ENCODE measurements around the gene GRIK5. TPM values are rescaled to one million over a fixed set of nuclear protein-coding genes. Genes with fewer than 3 reads are reported as not detected.
A peak's percentile ranks its signal among the peaks of the same experiment; 100 is the strongest.

Gene GRIK5
- total RNA-seq, 1 donor from 2014 or later, result 0.09 TPM

DNA sequence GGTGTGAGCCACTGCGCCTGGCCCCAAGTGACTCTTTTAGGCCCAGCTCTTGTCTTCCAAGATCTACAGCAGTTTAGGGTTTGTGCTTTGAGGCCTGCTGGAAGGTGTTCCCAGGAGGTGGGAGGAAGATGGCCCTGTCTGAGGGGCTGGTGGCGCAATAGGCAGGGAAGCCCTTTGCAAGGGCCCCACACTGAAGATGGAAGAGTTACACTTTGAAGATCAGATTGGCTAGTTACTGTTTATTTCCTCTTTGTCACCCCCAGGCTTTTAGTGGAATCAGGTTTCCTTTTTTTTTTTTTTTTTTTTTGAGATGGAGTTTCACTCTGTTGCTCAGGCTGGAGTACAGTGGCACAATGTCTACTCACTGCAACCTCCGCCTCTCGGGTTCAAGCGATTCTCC, 109.0 kb downstream of the GRIK5 start:
- POLR2A ChIA-PET, result no interaction called here
- H3K9me3 Mint-ChIP-seq, result no peaks in the 10 kb centered on the region
- peaks cover 15% of the 10 kb centered on the region for H3K36me3 Mint-ChIP-seq (ENCODE audit: low read depth)
- H3K27ac Mint-ChIP-seq, result no peak overlapping the region
- no peaks in the 10 kb centered on the region for H3K27me3 Mint-ChIP-seq
- no peak overlapping the region for H3K4me3 Mint-ChIP-seq
- CTCF ChIA-PET, result interaction anchor here (2.4 kb wide), 1 partner anchor 74 kb away, joined by 7 read pairs; no protein-coding TSS in a partner anchor
- TF ChIP-seq, protein P1, sequence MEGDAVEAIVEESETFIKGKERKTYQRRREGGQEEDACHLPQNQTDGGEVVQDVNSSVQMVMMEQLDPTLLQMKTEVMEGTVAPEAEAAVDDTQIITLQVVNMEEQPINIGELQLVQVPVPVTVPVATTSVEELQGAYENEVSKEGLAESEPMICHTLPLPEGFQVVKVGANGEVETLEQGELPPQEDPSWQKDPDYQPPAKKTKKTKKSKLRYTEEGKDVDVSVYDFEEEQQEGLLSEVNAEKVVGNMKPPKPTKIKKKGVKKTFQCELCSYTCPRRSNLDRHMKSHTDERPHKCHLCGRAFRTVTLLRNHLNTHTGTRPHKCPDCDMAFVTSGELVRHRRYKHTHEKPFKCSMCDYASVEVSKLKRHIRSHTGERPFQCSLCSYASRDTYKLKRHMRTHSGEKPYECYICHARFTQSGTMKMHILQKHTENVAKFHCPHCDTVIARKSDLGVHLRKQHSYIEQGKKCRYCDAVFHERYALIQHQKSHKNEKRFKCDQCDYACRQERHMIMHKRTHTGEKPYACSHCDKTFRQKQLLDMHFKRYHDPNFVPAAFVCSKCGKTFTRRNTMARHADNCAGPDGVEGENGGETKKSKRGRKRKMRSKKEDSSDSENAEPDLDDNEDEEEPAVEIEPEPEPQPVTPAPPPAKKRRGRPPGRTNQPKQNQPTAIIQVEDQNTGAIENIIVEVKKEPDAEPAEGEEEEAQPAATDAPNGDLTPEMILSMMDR (IDR thresholded peaks at IDR 0.05), result no peak
- no peak for ATAC-seq (ENCODE audit: low read depth)
- intact Hi-C loops (cut with micrococcal nuclease), result no loop called here
- peaks cover 17% of the 10 kb centered on the region for H3K4me1 Mint-ChIP-seq
- no peak for DNase-seq

DNA sequence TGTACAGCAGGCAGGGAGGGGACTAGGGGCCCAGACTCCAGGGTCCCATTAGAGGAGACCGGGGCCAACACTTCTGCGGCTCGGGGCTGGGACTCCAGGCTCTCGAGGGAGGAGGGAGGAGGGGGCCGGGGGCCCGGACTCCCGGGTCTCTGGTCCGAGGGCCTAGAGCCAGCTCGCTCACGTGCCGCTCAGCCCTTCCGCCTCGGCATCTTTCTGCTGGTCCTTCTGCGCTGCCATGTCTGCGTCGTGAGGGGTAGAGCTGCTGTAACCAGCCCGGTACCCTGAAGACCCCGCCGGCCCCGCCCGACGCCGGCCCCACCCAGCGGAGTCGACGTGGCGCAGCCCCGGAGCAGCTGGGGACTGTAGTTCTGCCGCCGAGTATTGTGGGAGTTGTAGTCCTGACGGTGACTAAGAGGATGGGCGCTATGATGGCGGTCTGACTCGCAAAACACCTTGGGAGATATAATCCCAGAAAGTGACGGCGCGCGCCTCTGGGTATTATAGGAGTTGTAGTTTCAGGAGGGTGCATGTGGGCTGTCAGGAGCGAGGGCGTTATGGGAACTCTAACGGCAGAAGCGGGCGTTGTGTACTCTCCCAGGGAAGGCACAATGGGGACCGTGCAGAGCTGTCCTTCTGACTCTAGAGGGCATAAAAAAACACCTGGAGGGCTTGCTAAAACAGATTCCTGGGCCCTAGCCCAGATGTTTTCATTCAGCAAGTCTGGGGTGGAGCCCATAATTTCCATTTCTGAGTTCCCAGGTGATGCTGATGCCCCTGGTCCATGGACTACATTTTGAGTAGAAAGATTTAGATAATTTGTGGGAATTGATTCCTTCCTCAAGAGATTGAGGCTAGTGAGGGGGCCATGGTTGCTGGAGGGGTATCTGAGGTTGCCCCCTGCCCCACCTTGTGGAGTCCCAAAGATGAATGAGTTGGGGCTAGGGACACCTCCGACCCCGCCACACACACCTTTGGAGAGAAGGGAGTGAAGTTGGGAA, 110.7 kb downstream of the GRIK5 start, which contains the start of gene RABAC1:
Gene RABAC1, minus strand, starts transcription at position 266 of the 998 bp plus-strand sequence. Its CDS starts 29 bp downstream, at position 237.
- Mint-ChIP-seq H3K27ac (peak within 1 kb of the TSS; percentile 90), H3K9me3 (no peaks in the 10 kb centered on the region), H3K36me3 (ENCODE audit: low read depth) (peaks cover 18% of the 10 kb centered on the region), H3K27me3 (no peaks in the 10 kb centered on the region), H3K4me1 (peaks cover 17% of the 10 kb centered on the region), H3K4me3 (peak within 1 kb of the TSS; percentile 90)
- intact Hi-C loops (cut with micrococcal nuclease), result loop anchor here (1.0 to 10.0 kb wide), 6 partner anchors 75 to 1185 kb away; partner anchors contain the start of genes CD79A, MEGF8, MIA and RAB4B
- ChIA-PET POLR2A (interaction anchor here (0.6 to 3.6 kb wide), 15 partner anchors 12 to 615 kb away, joined by 3 to 38 read pairs (median 6); partner anchors contain the start of genes ARHGEF1, CD79A and RPS19), CTCF (interaction anchor here (1.0 to 3.8 kb wide), 5 partner anchors 13 to 168 kb away, joined by 3 to 23 read pairs (median 7); partner anchors contain the start of gene RPS19)
- ATAC-seq (ENCODE audit: low read depth) (peak; percentile 91), DNase-seq (peak; percentile 79)
- TF ChIP-seq, protein P1 (IDR thresholded peaks at IDR 0.05), result no peak

DNA sequence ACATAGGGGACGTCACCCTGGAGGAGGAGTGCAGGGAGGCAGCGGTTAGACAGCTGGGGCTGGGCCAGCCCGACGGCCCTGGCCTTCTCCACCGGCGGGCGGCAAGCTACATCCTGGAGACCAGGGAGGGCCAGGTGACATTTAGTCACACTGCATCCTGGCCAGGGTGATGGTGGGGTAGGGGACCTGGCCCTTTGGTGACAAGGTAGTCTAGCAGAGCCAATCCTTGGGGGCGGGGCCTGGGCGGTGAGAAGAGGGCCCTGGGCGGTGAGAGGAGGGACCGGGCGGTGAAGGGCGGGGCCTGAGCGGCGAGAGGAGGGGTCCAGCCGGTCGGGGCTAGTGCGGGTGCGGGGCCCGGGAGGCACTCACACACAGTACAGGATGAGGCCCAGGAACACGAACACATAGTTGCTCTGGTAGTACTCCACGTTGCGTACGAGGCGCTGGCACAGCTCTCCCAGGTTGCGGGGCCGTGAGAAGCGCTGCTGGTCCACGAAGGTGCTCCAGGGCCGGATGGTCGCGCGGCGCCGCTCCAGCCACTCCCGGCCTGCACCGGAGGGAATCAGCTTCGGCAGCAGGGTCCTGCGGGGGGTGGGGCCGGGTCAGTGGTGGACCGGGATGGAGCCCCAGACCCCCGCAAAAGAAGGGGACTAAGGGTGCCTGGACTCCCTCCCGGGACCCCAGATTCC, 111.5 kb downstream of the GRIK5 start:
- no peaks in the 10 kb centered on the region for H3K9me3 Mint-ChIP-seq
- TF ChIP-seq, protein P1 (IDR thresholded peaks at IDR 0.05), result no peak
- no peaks in the 10 kb centered on the region for H3K27me3 Mint-ChIP-seq
- ChIA-PET POLR2A (interaction anchor here (0.6 to 3.6 kb wide), 14 partner anchors 11 to 614 kb away, joined by 3 to 38 read pairs (median 6); partner anchors contain the start of genes ARHGEF1, CD79A and RPS19), CTCF (interaction anchor here (1.0 to 3.8 kb wide), 6 partner anchors 12 to 167 kb away, joined by 3 to 23 read pairs (median 7); partner anchors contain the start of gene RPS19)
- H3K4me3 Mint-ChIP-seq, result peak overlapping the region; percentile 90
- H3K4me1 Mint-ChIP-seq, result peaks cover 17% of the 10 kb centered on the region
- ATAC-seq (ENCODE audit: low read depth) (peak; percentile 63), DNase-seq (peak; percentile 76)
- intact Hi-C loops (cut with micrococcal nuclease), result loop anchor here (1.0 to 10.0 kb wide), 6 partner anchors 74 to 1184 kb away; partner anchors contain the start of genes CD79A, MEGF8, MIA and RAB4B
- peaks cover 18% of the 10 kb centered on the region for H3K36me3 Mint-ChIP-seq (ENCODE audit: low read depth)
- peak overlapping the region; percentile 90 for H3K27ac Mint-ChIP-seq

DNA sequence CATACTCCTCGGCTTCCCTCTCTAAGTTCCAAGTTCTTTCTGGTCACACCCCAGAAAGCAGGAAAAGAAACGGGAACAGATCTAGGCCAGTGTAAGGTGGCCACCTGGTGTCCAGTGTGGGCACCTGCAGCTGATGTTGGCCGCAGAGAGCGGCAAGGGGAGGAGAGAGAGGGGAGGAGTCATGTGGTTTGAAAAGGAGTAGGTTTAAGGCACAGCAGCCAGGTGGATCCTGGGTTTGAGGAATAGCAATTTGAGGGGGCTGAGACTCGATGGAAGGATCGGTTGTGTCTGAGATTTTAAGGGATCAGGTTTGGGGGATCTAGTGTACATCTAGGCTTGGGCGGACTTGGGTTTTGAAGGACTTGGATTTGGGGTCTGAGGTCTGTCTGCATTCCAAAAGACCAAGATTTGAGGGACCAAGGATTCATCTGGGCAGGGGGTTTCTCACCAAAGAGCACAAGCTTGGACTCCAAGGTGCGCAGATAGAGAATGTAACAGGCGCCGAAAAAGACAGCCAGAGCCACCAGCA, 112.1 kb downstream of the GRIK5 start:
- H3K4me3 Mint-ChIP-seq, result peak overlapping the region; percentile 90
- intact Hi-C loops (cut with micrococcal nuclease), result loop anchor here (1.0 to 10.0 kb wide), 5 partner anchors 73 to 1183 kb away; partner anchors contain the start of genes CD79A, MEGF8, MIA and RAB4B
- peak; percentile 32 for ATAC-seq (ENCODE audit: low read depth)

More for the DNA sequence above, 112.1 kb downstream of the GRIK5 start:
- ChIA-PET CTCF (interaction anchor here (2.0 to 3.8 kb wide), 3 partner anchors 12 to 99 kb away, joined by 7 to 23 read pairs (median 12); partner anchors contain the start of gene RPS19), POLR2A (interaction anchor here (0.9 to 3.6 kb wide), 10 partner anchors 13 to 98 kb away, joined by 3 to 38 read pairs (median 12); partner anchors contain the start of genes ARHGEF1, CD79A and RPS19)
- no peak for DNase-seq
- no peaks in the 10 kb centered on the region for H3K9me3 Mint-ChIP-seq
- H3K4me1 Mint-ChIP-seq, result peaks cover 17% of the 10 kb centered on the region
- no peaks in the 10 kb centered on the region for H3K27me3 Mint-ChIP-seq
- H3K36me3 Mint-ChIP-seq (ENCODE audit: low read depth), result peaks cover 18% of the 10 kb centered on the region
- TF ChIP-seq, protein P1 (IDR thresholded peaks at IDR 0.05), result peak; percentile 47
- peak overlapping the region; percentile 90 for H3K27ac Mint-ChIP-seq

Data from activated B cell treated with CpG ODN at 0.5 μM for 24 hours (primary cell).